Ovary (tissue), 9 donors: ENCODE data around the gene CDHR2. TPM values are rescaled to one million over a fixed set of nuclear protein-coding genes. Genes with fewer than 3 reads are reported as not detected.
"Not testable (repeated sequence)": the region's sequence is repeated elsewhere in the genome, so short reads cannot be mapped to it uniquely, and the experiment has no call there.

Source experiments
- DNase-seq, 5 donors: peaks; one replicate each; pipeline ENCODE4 v3.0.0-alpha.2; 2019 to 2020
- H3K27ac ChIP-seq, 2 donors: fragments of 200-600 bp; one replicate each; pipeline versions ENCODE4 v1.5.1 to v1.8.0; 2019 to 2022
- H3K27me3 ChIP-seq: fragments of 200-600 bp; one replicate; pipeline ENCODE4 v1.8.0; 2022
- H3K36me3 ChIP-seq: fragments of 200-600 bp; sonication (generic); one replicate; pipeline ENCODE4 v1.5.1; 2019
- H3K4me1 ChIP-seq: one replicate; pipeline ENCODE4 v1.8.1; 2013; ENCODE audit warnings: mild to moderate bottlenecking, moderate library complexity; ENCODE audit not compliant: insufficient read depth
- H3K4me3 ChIP-seq: fragments of 200-600 bp; sonication (generic); one replicate; pipeline ENCODE4 v1.5.1; 2017
- H3K9me3 ChIP-seq, 2 donors: fragments of 200-600 bp in 1 of 2; sonication (generic) in 1 of 2; one replicate each; pipeline versions ENCODE4 v1.5.1 to v1.8.1; 2013 to 2019; ENCODE audit warnings: mild to moderate bottlenecking in 1 of 2, moderate library complexity in 1 of 2
- EP300 ChIP-seq: sonication (generic); formaldehyde crosslinking; IDR thresholded peaks from one replicate; pipeline ENCODE4 v1.6.1; 2017; ENCODE audit warnings: antibody characterized with exemption
- POLR2A ChIP-seq: fragments of 450-650 bp; IDR thresholded peaks from one replicate; pipeline ENCODE4 v1.6.1; 2017; ENCODE audit warnings: antibody characterized with exemption, mild to moderate bottlenecking, moderate library complexity
- WGBS, 3 donors: extraction: QIAGEN DNeasy Blood & Tissue Kit in 1 of 3; methylation state at CpG; one replicate each; pipeline versions ENCODE4 v1.1.5 to v1.1.7; 2013 to 2017; 5-methylcytosine and 5-hydroxymethylcytosine counted together
- intact Hi-C, 4 donors: fragments of 100-400 bp; cut with DNase I; formaldehyde crosslinking; loops; one replicate each; pipeline versions ENCODE4 v1.11.0 to v1.15.1; 2022 to 2023
- polyA plus RNA-seq, 2 donors: library from polyadenylated mRNA; stranded (reverse); fragments of 200-250 nt in 1 of 2; fragments of 350-450 nt in 1 of 2; fragmentation: Illumina TruSeq in 1 of 2; extraction: RNeasy Lipid Tissue Mini Kit (QIAGEN cat#74804) in 1 of 2; gene quantifications; one replicate each; pipeline ENCODE4 v1.2.3, GENCODE V29; 2013 to 2014
- total RNA-seq, 7 donors: library from RNA; depleted of rRNA in 2 of 7; stranded (reverse); fragments of >200 nt in 2 of 7; fragmentation: NEBNext Ultra II Directional in 3 of 7; extraction: Animal tissue kit (Norgen Biotek cat#: 25700) in 3 of 7; gene quantifications; one replicate each; pipeline versions ENCODE4 v1.1.0 to v1.2.4, GENCODE V29; 2016 to 2023
- TF ChIP-seq, protein P1 (sequence below), 3 donors: fragments of 450-650 bp in 2 of 3; fragments of 200-600 bp in 1 of 3; IDR thresholded peaks; one replicate each; pipeline versions ENCODE4 v1.5.1 to v1.8.0; 2016 to 2022; ENCODE audit warnings: antibody characterized with exemption in 3 of 3, mild to moderate bottlenecking in 1 of 3
- donor health status: DM: no; HTN: no; CAD: no; lungs with moderate emphysema.
- donor health status: DM: no; HTN: no; CAD: no.
- donor health status: Bipolar disorder and iron deficiency.
- donor health status: DM: yes; HTN: yes; CAD: no.
- donor health status: DM: no; HTN: no; CAD: no.
- donor health status: DM: yes; HTN: yes; CAD: no.

CDHR2 gene
- total and polyA plus RNA-seq, 9 donors, result 0.10 to 2.0 (median 0.20) TPM; not detected in 6

DNA sequence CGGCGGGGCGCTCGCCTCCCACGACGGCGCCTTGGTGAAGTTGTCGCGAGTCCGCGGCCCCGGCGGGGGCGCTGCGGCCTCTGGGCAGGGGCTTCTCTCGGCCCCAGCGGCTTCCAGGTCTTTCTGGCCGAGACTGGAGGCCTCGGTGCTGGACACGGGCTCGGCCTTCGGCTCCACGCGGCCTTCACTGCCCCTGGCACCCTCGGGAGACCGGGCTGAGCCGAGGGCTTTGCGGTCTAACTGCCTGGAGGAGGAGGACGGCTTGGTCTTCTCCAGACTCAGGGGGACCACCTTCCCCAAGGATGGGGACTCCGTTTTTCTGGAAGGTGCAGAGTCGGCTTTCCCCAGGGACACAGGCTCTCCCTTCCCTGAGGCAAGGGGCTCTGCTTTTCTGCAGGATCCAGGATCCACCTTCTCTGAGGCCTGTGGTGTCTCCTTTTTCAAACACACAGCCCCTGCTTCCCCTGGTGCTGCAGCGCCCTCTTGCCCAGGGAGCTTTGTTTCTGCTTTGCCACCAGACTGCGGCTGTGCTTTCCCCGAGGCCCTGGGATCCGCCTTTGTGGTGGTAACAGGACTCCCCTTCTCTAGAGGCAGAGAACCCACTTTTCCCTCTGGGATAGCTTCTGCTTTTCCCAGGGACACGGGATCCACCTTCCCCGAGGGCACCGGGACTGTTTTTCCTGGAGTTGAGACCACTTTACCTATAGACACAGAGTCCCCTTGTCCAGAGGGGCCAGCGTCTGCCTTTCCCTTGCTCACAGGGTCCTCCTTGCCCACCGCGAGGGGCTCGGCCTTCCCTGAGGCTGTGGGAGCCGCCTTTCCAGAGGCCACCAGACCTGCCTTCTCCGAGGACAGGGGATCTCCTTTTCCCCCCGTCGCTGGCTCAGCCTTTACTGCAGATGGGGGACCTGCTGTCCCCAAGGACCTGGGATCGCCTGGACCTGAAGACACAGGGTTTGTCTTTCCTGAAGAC lies 48.6 kb downstream of the CDHR2 start:
- Histone ChIP-seq H3K4me3 (no peak overlapping the region), H3K36me3 (no peaks in the 10 kb centered on the region), H3K27me3 (no peaks in the 10 kb centered on the region), H3K27ac (no peak overlapping the region), H3K9me3 (no peaks in the 10 kb centered on the region), H3K4me1 (no peaks in the 10 kb centered on the region)
- intact Hi-C loops, result no loop called here
- DNase-seq, result no peak
- TF ChIP-seq, protein P1, sequence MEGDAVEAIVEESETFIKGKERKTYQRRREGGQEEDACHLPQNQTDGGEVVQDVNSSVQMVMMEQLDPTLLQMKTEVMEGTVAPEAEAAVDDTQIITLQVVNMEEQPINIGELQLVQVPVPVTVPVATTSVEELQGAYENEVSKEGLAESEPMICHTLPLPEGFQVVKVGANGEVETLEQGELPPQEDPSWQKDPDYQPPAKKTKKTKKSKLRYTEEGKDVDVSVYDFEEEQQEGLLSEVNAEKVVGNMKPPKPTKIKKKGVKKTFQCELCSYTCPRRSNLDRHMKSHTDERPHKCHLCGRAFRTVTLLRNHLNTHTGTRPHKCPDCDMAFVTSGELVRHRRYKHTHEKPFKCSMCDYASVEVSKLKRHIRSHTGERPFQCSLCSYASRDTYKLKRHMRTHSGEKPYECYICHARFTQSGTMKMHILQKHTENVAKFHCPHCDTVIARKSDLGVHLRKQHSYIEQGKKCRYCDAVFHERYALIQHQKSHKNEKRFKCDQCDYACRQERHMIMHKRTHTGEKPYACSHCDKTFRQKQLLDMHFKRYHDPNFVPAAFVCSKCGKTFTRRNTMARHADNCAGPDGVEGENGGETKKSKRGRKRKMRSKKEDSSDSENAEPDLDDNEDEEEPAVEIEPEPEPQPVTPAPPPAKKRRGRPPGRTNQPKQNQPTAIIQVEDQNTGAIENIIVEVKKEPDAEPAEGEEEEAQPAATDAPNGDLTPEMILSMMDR (IDR thresholded peaks at IDR 0.05), result no peak
- TF ChIP-seq EP300, result no peak
- no peak for TF ChIP-seq POLR2A
- WGBS, 3 donors, result 49 to 73% (median 64%) methylated on average over 36 to 47 of the region's 47 CpGs

DNA sequence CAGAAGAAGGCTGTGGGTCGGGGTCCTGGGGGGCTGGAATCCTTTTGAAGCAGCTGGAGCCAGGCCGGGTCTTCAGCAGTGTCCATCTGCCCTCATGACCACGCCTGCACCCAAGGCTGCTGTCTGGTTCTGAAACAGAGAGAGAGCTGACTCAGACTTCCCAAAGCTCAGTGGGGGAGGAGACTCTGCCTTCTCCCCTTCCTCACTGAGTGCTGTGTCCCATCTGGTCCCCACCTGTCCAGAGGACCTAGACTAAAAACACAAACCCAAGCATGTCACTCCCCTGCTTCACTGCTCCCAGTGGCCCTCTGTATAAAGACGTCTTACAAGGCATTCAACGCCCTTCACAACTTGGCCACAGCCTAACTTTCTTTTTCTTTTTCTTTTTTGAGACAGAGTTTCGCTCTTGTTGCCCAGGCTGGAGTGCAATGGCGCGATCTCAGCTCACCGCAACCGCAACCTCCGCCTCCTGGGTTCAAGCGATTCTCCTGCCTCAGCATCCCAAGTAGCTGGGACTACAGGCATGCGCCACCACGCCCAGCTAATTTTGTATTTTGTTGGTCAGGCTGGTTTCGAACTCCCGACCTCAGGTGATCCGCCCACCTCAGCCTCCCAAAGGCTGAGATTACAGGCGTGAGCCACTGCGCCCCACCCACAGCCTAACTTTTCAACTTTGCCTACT lies 50.7 kb downstream of the CDHR2 start:
- H3K4me3 ChIP-seq, intact Hi-C loops, H3K27me3 ChIP-seq, DNase-seq, H3K27ac ChIP-seq, H3K36me3 ChIP-seq, H3K4me1 ChIP-seq, H3K9me3 ChIP-seq: not testable (repeated sequence)
- WGBS, 3 donors, result 87 to 90% (median 90%) methylated on average over 18 to 19 of the region's 19 CpGs

DNA sequence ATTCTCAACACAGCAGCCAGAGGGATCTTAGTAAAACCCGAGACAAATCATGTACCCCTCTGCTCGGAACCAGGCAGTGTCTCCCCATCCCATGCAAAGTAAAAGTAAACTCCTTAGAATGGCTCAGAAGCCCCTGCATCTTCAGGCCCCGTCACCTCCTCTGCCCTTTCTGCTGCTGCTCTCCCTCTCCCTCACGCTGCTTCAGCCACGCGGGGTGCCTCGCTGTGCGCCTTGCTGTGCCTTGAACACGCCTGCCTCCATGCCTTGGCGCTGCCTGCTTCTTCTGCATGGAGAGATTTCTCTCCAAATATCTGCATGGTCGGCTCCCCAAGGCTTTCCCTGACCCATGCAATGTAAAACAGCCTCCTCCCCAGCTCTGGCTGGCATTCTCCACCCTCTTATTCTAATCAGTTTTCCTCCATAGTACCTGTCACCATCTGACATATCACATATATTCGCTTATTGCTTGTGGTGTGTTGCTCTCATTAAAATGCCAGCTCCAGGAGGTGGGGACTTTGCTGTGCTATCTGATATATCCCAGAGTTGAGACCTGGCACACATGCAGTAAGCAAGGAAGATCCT lies 52.9 kb downstream of the CDHR2 start:
- no peak overlapping the region for H3K27ac ChIP-seq
- TF ChIP-seq, protein P1 (IDR thresholded peaks at IDR 0.05), result no peak
- no peak for TF ChIP-seq POLR2A
- TF ChIP-seq EP300, result no peak
- intact Hi-C loops, result no loop called here
- DNase-seq, result no peak
- no peaks in the 10 kb centered on the region for H3K9me3 ChIP-seq
- H3K27me3 ChIP-seq, result no peaks in the 10 kb centered on the region
- H3K4me3 ChIP-seq, result no peak overlapping the region
- no peaks in the 10 kb centered on the region for H3K36me3 ChIP-seq
- H3K4me1 ChIP-seq, result no peaks in the 10 kb centered on the region
- 63 to 74% (median 73%) methylated on average over 12 of the region's 12 CpGs for WGBS, 3 donors

- WGBS, 3 donors, result 16 to 25% (median 19%) methylated on average over 2 of the region's 2 CpGs
- intact Hi-C loops, result no loop called here
- Histone ChIP-seq H3K9me3 (no peaks in the 10 kb centered on the region), H3K4me3 (no peak overlapping the region), H3K4me1 (no peaks in the 10 kb centered on the region), H3K27me3 (no peaks in the 10 kb centered on the region), H3K36me3 (no peaks in the 10 kb centered on the region), H3K27ac (no peak overlapping the region)
- DNase-seq, result no peak
- TF ChIP-seq, protein P1 (IDR thresholded peaks at IDR 0.05), result no peak
- TF ChIP-seq POLR2A, result no peak
- no peak for TF ChIP-seq EP300
Measured at GRCh38 chr5:176603091-176603490, 53.9 kb downstream of the CDHR2 start.
